Measurements from ENCODE around the gene BCL10.

Gene BCL10

GRCh38 chr1:85297855-85298629 is 21.6 kb upstream of the BCL10 start:
- DNase-seq (ENCODE audit: low read depth) = peak; percentile 91

GRCh38 chr1:85297538-85297854 is 21.1 kb upstream of the BCL10 start:
- DNase-seq (ENCODE audit: low read depth) = no peak

- no peak for DNase-seq (ENCODE audit: low read depth)
These were observed 20.5 kb upstream of the BCL10 start for GRCh38 chr1:85296980-85297379.

GRCh38 chr1:85295654-85296053 is 19.2 kb upstream of the BCL10 start:
- no peak for DNase-seq (ENCODE audit: low read depth)

GRCh38 chr1:85295006-85295431 is 18.6 kb upstream of the BCL10 start:
- peak; percentile 27 for DNase-seq (ENCODE audit: low read depth)

- DNase-seq (ENCODE audit: low read depth) = no peak
These were observed 14.4 kb upstream of the BCL10 start for GRCh38 chr1:85290826-85291225.

GRCh38 chr1:85289848-85290335 is 13.5 kb upstream of the BCL10 start:
- DNase-seq (ENCODE audit: low read depth) = peak; percentile 68

- peak; percentile 94 for DNase-seq (ENCODE audit: low read depth)
These were observed 12.9 kb upstream of the BCL10 start for GRCh38 chr1:85289207-85289847.

- DNase-seq (ENCODE audit: low read depth) = no peak
These were observed 7.8 kb upstream of the BCL10 start for GRCh38 chr1:85284202-85284601.

- DNase-seq (ENCODE audit: low read depth) = no peak
These were observed 7.2 kb upstream of the BCL10 start for GRCh38 chr1:85283475-85284199.

GRCh38 chr1:85282424-85282823 is 6.0 kb upstream of the BCL10 start:
- DNase-seq (ENCODE audit: low read depth) = no peak

- no peak for DNase-seq (ENCODE audit: low read depth)
These were observed 4.2 kb upstream of the BCL10 start for GRCh38 chr1:85280636-85281035.

- DNase-seq (ENCODE audit: low read depth) = no peak
These were observed 3.1 kb upstream of the BCL10 start for GRCh38 chr1:85279458-85280080.

- DNase-seq (ENCODE audit: low read depth) = peak; percentile 96
These were observed 2.5 kb upstream of the BCL10 start for GRCh38 chr1:85278853-85279314.

GRCh38 chr1:85277802-85278201 is 1.4 kb upstream of the BCL10 start:
- DNase-seq (ENCODE audit: low read depth) = no peak

GRCh38 chr1:85276978-85277639 is 677 bp upstream of the BCL10 start:
- no peak for DNase-seq (ENCODE audit: low read depth)

- peak; percentile 10 for DNase-seq (ENCODE audit: low read depth)
These were observed 674 bp downstream of the BCL10 start for GRCh38 chr1:85275701-85276214.

- DNase-seq (ENCODE audit: low read depth) = peak; percentile 90
These were observed 1.4 kb downstream of the BCL10 start for GRCh38 chr1:85274969-85275453.

- no peak for DNase-seq (ENCODE audit: low read depth)
These were observed 3.0 kb downstream of the BCL10 start for GRCh38 chr1:85273397-85273796.

GRCh38 chr1:85268801-85269585 is 7.4 kb downstream of the BCL10 start:
- DNase-seq (ENCODE audit: low read depth) = no peak

- no peak for DNase-seq (ENCODE audit: low read depth)
These were observed 9.1 kb downstream of the BCL10 start for GRCh38 chr1:85267313-85267712.
